ENCODE data around the gene FNIP2. TPM values are rescaled to one million over a fixed set of nuclear protein-coding genes. Genes with fewer than 3 reads are reported as not detected.

The FNIP2 gene
- total RNA-seq, 1 experiment from 2014 or later: 0.56 TPM

DNA sequence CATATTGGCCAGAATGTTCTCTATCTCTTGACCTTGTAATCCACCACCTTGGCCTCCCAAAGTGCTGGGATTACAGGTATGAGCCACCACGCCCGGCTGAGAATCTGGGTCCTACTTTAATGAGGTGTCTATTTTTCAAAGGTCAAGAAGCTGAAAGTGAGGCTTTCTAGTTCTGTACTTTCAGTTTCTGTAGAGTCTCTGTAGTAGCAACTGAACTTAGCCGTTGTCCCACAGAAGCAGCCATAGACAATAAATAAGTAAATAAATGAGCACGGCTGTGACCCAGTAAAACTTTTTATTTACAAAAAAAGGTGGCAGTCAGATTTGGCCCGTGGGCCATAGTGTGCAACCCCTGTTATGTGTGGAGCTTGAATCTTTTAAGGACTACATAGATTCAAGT, 92.0 kb downstream of the FNIP2 start:
- Histone ChIP-seq H3K4me1 (ENCODE audit: low read length) (no peaks in the 10 kb centered on the region), H3K9ac (ENCODE audit: low read length) (no peak overlapping the region), H3K4me3 (ENCODE audit: low read length) (no peak overlapping the region), H2AFZ (ENCODE audit: low read length) (no peak overlapping the region), H4K20me1 (ENCODE audit: insufficient read depth, low read depth, low read length) (no peaks in the 10 kb centered on the region), H3K9me3 (ENCODE audit: low read length) (no peaks in the 10 kb centered on the region), H3K27me3 (ENCODE audit: low read length) (no peaks in the 10 kb centered on the region), H3K79me2 (ENCODE audit: low read length) (no peaks in the 10 kb centered on the region), H3K36me3 (ENCODE audit: insufficient read depth, low read length) (no peaks in the 10 kb centered on the region), H3K4me2 (ENCODE audit: low read depth, low read length, poor library complexity, severe bottlenecking) (no peak overlapping the region), H3K27ac (ENCODE audit: low read length) (no peak overlapping the region), H3K9me2 (replicated peaks; ENCODE audit: insufficient read depth, low read length) (no peaks in the 10 kb centered on the region)
- no peak for DNase-seq

GRCh38 chr4:158861281-158861680, 92.5 kb downstream of the FNIP2 start:
- Histone ChIP-seq H3K27ac (ENCODE audit: low read length) (no peak overlapping the region), H3K4me1 (ENCODE audit: low read length) (no peaks in the 10 kb centered on the region), H4K20me1 (ENCODE audit: insufficient read depth, low read depth, low read length) (no peaks in the 10 kb centered on the region), H2AFZ (ENCODE audit: low read length) (no peak overlapping the region), H3K36me3 (ENCODE audit: insufficient read depth, low read length) (no peaks in the 10 kb centered on the region), H3K4me3 (ENCODE audit: low read length) (no peak overlapping the region), H3K4me2 (ENCODE audit: low read depth, low read length, poor library complexity, severe bottlenecking) (no peak overlapping the region), H3K9ac (ENCODE audit: low read length) (no peak overlapping the region), H3K27me3 (ENCODE audit: low read length) (no peaks in the 10 kb centered on the region), H3K79me2 (ENCODE audit: low read length) (no peaks in the 10 kb centered on the region), H3K9me2 (replicated peaks; ENCODE audit: insufficient read depth, low read length) (no peaks in the 10 kb centered on the region), H3K9me3 (ENCODE audit: low read length) (no peaks in the 10 kb centered on the region)
- DNase-seq: no peak

GRCh38 chr4:158861766-158862165, 92.9 kb downstream of the FNIP2 start:
- H2AFZ ChIP-seq (ENCODE audit: low read length): no peak overlapping the region
- no peaks in the 10 kb centered on the region for H3K79me2 ChIP-seq (ENCODE audit: low read length)
- DNase-seq: no peak
- H3K27ac ChIP-seq (ENCODE audit: low read length): no peak overlapping the region
- no peaks in the 10 kb centered on the region for H3K4me1 ChIP-seq (ENCODE audit: low read length)
- no peak overlapping the region for H3K9ac ChIP-seq (ENCODE audit: low read length)
- no peak overlapping the region for H3K4me3 ChIP-seq (ENCODE audit: low read length)
- H3K36me3 ChIP-seq (ENCODE audit: insufficient read depth, low read length): no peaks in the 10 kb centered on the region
- no peaks in the 10 kb centered on the region for H3K27me3 ChIP-seq (ENCODE audit: low read length)
- H4K20me1 ChIP-seq (ENCODE audit: insufficient read depth, low read depth, low read length): no peaks in the 10 kb centered on the region
- H3K9me2 ChIP-seq (replicated peaks; ENCODE audit: insufficient read depth, low read length): no peaks in the 10 kb centered on the region
- H3K9me3 ChIP-seq (ENCODE audit: low read length): no peaks in the 10 kb centered on the region
- H3K4me2 ChIP-seq (ENCODE audit: low read depth, low read length, poor library complexity, severe bottlenecking): no peak overlapping the region

GRCh38 chr4:158863296-158863695, 94.5 kb downstream of the FNIP2 start:
- no peak overlapping the region for H2AFZ ChIP-seq (ENCODE audit: low read length)
- no peak for DNase-seq
- no peaks in the 10 kb centered on the region for H4K20me1 ChIP-seq (ENCODE audit: insufficient read depth, low read depth, low read length)
- H3K27me3 ChIP-seq (ENCODE audit: low read length): no peaks in the 10 kb centered on the region
- H3K9ac ChIP-seq (ENCODE audit: low read length): no peak overlapping the region
- no peaks in the 10 kb centered on the region for H3K36me3 ChIP-seq (ENCODE audit: insufficient read depth, low read length)
- H3K4me2 ChIP-seq (ENCODE audit: low read depth, low read length, poor library complexity, severe bottlenecking): no peak overlapping the region
- no peaks in the 10 kb centered on the region for H3K9me2 ChIP-seq (replicated peaks; ENCODE audit: insufficient read depth, low read length)
- no peak overlapping the region for H3K4me3 ChIP-seq (ENCODE audit: low read length)
- no peaks in the 10 kb centered on the region for H3K9me3 ChIP-seq (ENCODE audit: low read length)
- no peaks in the 10 kb centered on the region for H3K4me1 ChIP-seq (ENCODE audit: low read length)
- no peaks in the 10 kb centered on the region for H3K79me2 ChIP-seq (ENCODE audit: low read length)
- no peak overlapping the region for H3K27ac ChIP-seq (ENCODE audit: low read length)

DNA sequence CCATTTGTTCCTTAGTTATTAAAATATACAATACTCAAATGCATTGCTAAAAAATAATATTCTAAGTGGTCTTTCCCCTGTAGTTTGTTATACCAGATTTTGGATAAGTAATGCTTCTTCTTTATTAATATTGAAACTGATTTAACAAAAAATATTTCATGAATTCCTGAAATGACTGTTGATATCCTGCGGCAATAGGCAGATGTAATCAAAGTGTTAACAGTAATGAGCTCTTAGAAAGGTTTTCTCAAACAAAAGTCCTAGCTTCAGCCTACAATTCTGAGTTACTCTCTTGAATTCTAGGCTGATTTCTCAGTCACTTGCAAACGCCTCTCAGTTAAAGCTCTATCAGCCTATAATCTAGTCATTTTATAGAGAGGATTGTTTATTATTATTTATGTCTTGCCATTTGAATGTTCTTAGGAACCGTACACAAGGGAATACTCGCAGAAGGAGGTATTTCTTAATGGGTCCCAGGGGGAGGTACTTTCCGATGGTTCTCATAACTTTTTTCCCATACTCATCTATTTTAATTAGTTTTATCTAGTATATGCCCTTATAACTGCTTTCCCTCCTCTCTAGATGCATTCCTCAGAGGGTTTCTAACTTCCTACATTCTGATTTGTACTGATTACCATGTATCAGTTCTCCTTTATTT, 96.8 kb downstream of the FNIP2 start:
- Histone ChIP-seq H4K20me1 (ENCODE audit: insufficient read depth, low read depth, low read length) (no peaks in the 10 kb centered on the region), H3K79me2 (ENCODE audit: low read length) (no peaks in the 10 kb centered on the region), H3K27ac (ENCODE audit: low read length) (no peak overlapping the region), H3K4me2 (ENCODE audit: low read depth, low read length, poor library complexity, severe bottlenecking) (no peak overlapping the region), H3K9ac (ENCODE audit: low read length) (no peak overlapping the region), H3K9me2 (replicated peaks; ENCODE audit: insufficient read depth, low read length) (no peaks in the 10 kb centered on the region), H3K27me3 (ENCODE audit: low read length) (no peaks in the 10 kb centered on the region), H3K4me1 (ENCODE audit: low read length) (no peaks in the 10 kb centered on the region), H3K4me3 (ENCODE audit: low read length) (no peak overlapping the region), H3K9me3 (ENCODE audit: low read length) (no peaks in the 10 kb centered on the region), H3K36me3 (ENCODE audit: insufficient read depth, low read length) (no peaks in the 10 kb centered on the region), H2AFZ (ENCODE audit: low read length) (no peak overlapping the region)
- DNase-seq: no peak

DNA sequence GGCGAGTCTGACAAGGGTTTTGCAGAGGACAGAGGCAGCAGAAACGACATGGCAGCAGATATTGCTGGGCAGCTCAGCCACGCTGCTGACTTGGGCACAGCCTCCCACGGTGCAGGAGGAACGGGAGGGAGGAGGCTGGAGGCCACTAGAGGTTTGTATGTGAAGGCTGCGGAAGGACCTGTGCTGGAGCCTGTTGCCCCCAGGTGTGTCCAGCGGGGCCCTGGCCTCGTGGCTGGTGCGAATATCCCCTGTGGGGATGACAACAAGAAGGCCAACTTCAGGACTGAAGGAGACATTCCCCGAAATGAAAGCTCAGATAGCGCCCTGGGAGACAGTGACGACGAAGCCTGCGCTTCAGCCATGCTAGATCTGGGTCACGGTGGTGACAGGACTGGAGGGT, 100.2 kb downstream of the FNIP2 start:
- Histone ChIP-seq H3K36me3 (ENCODE audit: insufficient read depth, low read length) (no peaks in the 10 kb centered on the region), H3K79me2 (ENCODE audit: low read length) (no peaks in the 10 kb centered on the region), H3K4me1 (ENCODE audit: low read length) (no peaks in the 10 kb centered on the region), H3K4me3 (ENCODE audit: low read length) (no peak overlapping the region), H3K9me3 (ENCODE audit: low read length) (no peaks in the 10 kb centered on the region), H3K9me2 (replicated peaks; ENCODE audit: insufficient read depth, low read length) (no peaks in the 10 kb centered on the region), H4K20me1 (ENCODE audit: insufficient read depth, low read depth, low read length) (no peaks in the 10 kb centered on the region), H3K27ac (ENCODE audit: low read length) (no peak overlapping the region), H2AFZ (ENCODE audit: low read length) (no peak overlapping the region), H3K4me2 (ENCODE audit: low read depth, low read length, poor library complexity, severe bottlenecking) (no peak overlapping the region), H3K27me3 (ENCODE audit: low read length) (no peaks in the 10 kb centered on the region), H3K9ac (ENCODE audit: low read length) (no peak overlapping the region)
- DNase-seq: no peak

- H3K4me2 ChIP-seq (ENCODE audit: low read depth, low read length, poor library complexity, severe bottlenecking): no peak overlapping the region
- H4K20me1 ChIP-seq (ENCODE audit: insufficient read depth, low read depth, low read length): no peaks in the 10 kb centered on the region
- no peaks in the 10 kb centered on the region for H3K4me1 ChIP-seq (ENCODE audit: low read length)
- H3K36me3 ChIP-seq (ENCODE audit: insufficient read depth, low read length): no peaks in the 10 kb centered on the region
- H3K9me3 ChIP-seq (ENCODE audit: low read length): no peaks in the 10 kb centered on the region
- H3K9me2 ChIP-seq (replicated peaks; ENCODE audit: insufficient read depth, low read length): no peaks in the 10 kb centered on the region
- no peaks in the 10 kb centered on the region for H3K79me2 ChIP-seq (ENCODE audit: low read length)
- no peaks in the 10 kb centered on the region for H3K27me3 ChIP-seq (ENCODE audit: low read length)
- no peak overlapping the region for H2AFZ ChIP-seq (ENCODE audit: low read length)
- H3K9ac ChIP-seq (ENCODE audit: low read length): no peak overlapping the region
- no peak overlapping the region for H3K27ac ChIP-seq (ENCODE audit: low read length)
- H3K4me3 ChIP-seq (ENCODE audit: low read length): no peak overlapping the region
- DNase-seq: no peak
These were observed 100.9 kb downstream of the FNIP2 start for GRCh38 chr4:158869761-158870160.

- no peak for DNase-seq
- Histone ChIP-seq H3K4me3 (ENCODE audit: low read length) (no peak overlapping the region), H3K27ac (ENCODE audit: low read length) (no peak overlapping the region), H4K20me1 (ENCODE audit: insufficient read depth, low read depth, low read length) (no peaks in the 10 kb centered on the region), H3K9me2 (replicated peaks; ENCODE audit: insufficient read depth, low read length) (no peaks in the 10 kb centered on the region), H3K79me2 (ENCODE audit: low read length) (no peaks in the 10 kb centered on the region), H3K9ac (ENCODE audit: low read length) (no peak overlapping the region), H3K4me1 (ENCODE audit: low read length) (no peaks in the 10 kb centered on the region), H3K36me3 (ENCODE audit: insufficient read depth, low read length) (no peaks in the 10 kb centered on the region), H3K9me3 (ENCODE audit: low read length) (no peaks in the 10 kb centered on the region), H2AFZ (ENCODE audit: low read length) (no peak overlapping the region), H3K4me2 (ENCODE audit: low read depth, low read length, poor library complexity, severe bottlenecking) (no peak overlapping the region), H3K27me3 (ENCODE audit: low read length) (no peaks in the 10 kb centered on the region)
These were observed 101.4 kb downstream of the FNIP2 start for GRCh38 chr4:158870282-158870625.

Data from Karpas-422 (cell line).